GM21423 (cell line): ENCODE results near the gene TEKT1.

Source experiments
- ATAC-seq: cut with Tn5 transposase; IDR thresholded peaks from one replicate; pipeline ENCODE4 v1.9.1; 2021; ENCODE audit warnings: mild to moderate bottlenecking, moderate library complexity; ENCODE audit not compliant: unreplicated experiment

TEKT1 gene

DNA sequence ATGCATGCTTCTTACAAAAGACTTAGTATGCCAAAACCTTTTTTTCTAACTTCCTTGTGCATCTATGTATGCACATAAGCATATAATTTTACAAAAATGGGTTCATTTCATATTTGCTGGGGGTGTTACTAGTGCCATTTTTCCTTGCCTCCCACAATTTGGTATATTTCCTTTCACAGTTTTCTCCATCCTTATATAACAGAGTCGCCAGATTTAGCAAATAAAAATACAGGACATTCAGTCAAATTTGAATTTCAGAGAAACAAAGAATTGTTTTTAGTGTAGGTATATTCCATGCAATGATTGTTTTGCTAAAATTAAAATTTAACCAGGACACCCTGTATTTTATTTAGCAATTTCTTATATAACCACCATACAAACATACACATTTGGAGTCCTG, 59.5 kb downstream of the TEKT1 start:
- no peak for ATAC-seq

DNA sequence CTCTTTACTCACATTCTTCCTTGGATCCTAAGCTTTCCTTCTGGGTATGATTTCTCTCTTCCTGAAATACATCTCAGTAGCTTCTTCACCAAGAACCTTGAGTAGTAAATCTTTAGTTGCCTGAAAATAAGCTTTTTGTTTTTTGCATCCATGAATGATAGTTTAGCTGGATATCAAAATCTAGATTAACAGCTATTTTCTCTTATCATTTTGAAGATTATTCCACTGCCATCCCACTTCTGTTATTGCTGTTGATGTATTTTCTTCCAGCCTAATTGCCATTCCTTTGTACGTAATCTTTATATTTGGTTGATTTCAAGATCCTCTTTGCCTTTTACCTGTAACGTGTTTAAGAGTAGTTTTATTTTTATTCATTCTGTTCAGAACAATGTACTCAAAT, 63.1 kb downstream of the TEKT1 start:
- no peak for ATAC-seq

DNA sequence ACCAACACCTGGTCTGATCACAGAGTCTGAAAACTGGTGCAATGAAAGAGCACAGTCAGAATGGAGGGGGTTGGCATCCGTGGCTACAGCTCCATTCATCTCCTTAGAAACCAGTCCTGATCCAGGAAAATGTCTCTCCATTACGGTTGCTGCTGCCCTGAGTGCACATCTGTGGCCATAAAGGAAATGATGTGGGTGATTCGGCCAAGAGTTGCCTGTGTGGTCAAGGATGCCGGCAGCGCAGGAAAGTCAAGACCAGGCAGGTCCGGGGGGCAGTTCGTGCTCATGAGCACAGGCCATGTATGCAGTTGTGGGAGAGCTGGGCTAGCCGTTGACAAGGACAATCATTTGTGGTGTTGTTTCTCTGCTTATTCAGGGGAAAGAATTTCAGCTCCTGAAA, 69.8 kb downstream of the TEKT1 start:
- no peak for ATAC-seq

- no peak for ATAC-seq
Observed at GRCh38 chr17:6757747-6758146, 73.8 kb downstream of the TEKT1 start.

- ATAC-seq: no peak
Observed at GRCh38 chr17:6756425-6757031, 75.0 kb downstream of the TEKT1 start.

DNA sequence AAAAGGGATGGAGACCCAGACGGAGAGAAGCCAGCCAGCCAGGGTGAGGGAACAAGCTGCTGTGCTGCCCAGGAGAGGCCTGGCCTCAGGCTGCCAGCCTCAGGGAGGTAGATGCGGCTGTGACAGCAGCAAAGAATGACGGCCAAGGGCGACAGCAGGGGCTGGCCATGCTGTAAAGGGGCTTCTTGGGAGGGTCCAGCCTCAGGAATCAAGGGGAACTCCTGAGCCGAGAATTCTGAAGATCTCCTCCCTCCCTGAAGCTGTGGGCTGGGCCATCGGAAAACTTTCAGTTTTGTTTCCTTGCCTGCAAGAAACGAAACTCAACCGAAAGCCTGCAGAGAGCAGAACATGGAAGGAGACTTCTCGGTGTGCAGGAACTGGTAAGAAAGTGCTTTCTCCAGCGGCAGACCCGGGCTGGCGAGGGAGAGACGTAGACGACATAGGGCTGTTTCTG, 75.8 kb downstream of the TEKT1 start, which contains the start of gene XAF1:
XAF1 (plus strand) TSS at position 316 of the 454 bp plus-strand sequence; CDS start at position 349, 33 bp downstream.
- no peak for ATAC-seq

DNA sequence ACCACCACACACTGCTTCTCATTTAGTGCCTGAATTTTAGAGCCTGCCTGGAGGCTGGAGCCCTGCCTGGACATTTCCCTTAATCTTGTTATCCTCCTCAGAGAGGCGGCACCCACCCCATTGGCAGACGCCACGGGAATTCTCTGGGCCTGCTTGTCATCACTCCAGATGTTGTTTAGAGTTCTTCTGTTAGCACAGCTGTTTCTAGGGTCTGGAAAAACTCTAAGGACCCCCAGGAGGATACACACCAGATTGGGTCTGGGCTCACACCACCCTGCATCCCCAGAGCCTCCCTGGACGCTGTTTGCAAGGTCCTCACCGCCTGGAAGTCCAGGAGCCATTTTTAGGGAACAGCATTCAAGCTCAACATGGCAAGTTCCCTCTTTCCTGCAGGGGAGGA, 76.2 kb downstream of the TEKT1 start:
- ATAC-seq: no peak

DNA sequence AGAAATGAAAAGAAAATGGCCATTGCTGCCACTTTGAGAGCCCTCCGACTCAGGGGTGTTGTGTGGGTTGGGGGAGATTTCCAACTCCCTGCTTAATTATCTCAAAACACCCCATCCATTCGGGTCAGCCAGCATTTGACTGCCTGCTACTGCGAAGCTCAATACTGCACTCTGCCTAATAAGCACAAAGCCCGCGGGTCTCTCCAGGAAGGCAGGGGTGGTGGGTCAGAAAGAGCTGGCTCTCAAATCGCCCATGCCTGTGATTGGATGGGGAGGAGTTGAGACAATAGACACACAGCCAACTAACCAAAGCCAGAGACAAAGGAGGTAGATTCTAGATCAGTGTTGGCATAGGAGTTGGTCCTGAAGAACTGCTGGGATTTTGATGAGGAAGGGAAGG, 78.0 kb downstream of the TEKT1 start:
- no peak for ATAC-seq

DNA sequence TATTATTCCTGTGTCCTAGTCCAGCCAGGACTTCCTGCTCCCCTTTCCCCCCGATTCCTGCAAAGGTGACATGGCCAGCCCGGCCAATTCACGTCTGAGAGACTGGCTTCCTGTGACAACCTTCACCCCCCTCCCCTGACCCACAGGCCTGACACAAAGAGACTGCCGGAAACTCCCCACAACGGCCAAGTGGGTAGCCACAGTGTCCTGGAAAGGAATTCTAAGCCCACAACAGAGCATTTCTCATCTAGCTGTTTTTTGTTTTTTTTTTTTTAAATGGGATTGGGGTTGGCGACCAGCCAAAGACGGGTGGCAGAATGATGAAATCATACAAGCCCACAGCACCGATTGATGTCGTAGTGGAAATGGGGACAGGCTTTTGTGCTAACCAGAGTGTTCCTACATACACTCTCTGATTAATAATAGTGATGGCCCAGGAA, 78.5 kb downstream of the TEKT1 start:
- no peak for ATAC-seq

DNA sequence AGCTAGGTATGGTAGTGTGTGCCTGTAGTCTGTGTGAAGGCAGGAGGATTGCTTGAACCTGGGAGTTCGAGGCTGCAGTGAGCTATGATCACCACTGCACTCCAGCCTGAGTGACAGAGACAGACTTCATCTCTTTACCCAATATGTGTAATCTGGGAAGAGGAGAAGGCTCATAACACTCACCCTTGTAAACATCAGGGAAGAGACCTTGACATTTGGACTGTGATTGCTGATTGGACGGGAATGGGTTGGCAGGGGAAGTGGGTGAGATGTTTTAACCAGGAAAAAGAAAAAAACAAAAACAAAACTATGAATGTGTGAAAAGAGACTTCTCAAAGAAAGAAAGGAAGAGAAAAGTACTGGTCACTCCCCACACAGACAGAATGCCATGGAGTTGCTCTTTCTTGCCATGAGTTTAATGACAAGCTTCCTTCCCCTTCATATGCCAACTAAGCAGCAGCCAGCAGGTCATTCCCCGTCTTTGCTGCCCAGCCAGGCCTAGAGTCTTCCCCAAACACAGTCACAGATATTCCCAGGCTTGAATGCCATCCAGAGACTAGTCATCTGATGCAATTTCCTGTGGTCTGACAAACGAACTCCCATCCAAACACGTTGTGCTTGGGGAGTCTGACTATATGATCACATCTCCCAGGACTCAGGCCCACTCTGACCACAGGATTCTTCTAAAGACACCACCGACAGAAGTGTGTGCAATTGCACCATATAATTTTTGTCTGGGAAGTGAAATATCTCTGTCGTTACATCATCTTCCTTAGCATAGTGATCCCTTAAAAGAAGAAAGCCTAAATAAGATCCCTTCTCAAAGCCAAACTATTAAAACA, 79.2 kb downstream of the TEKT1 start:
- ATAC-seq: no peak

DNA sequence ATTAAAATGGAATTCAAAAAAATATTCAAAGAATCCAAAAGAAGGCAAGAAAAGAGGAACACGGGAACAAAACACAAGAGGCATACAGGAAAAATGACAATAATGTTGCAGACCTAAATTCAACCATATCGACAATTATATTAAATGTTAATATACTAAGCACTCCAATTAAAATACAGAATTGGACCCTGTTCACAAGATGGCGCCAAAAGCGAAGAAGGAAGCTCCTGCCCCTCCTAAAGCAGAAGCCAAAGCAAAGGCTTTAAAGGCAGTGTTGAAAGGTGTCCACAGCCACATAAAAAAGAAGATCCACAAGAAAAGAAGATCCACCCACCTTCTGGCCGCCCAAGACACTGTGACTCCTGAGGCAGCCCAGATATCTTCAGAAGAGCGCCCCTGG, 82.0 kb downstream of the TEKT1 start:
- no peak for ATAC-seq

- no peak for ATAC-seq
Observed at GRCh38 chr17:6748617-6749016, 82.9 kb downstream of the TEKT1 start.
